Airway epithelial cell (primary cell): ENCODE measurements around the gene TMEM219. TPM values are rescaled to one million over a fixed set of nuclear protein-coding genes. Genes with fewer than 3 reads are reported as not detected.

ENCODE experiments used
- total RNA-seq: library from RNA; depleted of rRNA; stranded (reverse); fragments of >200 nt; gene quantifications from 2 replicates; pipeline ENCODE4 v1.2.3, GENCODE V29; 2015

Gene TMEM219, protein sequence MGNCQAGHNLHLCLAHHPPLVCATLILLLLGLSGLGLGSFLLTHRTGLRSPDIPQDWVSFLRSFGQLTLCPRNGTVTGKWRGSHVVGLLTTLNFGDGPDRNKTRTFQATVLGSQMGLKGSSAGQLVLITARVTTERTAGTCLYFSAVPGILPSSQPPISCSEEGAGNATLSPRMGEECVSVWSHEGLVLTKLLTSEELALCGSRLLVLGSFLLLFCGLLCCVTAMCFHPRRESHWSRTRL
- 86.8 and 109 TPM in 2 replicates for total RNA-seq

DNA sequence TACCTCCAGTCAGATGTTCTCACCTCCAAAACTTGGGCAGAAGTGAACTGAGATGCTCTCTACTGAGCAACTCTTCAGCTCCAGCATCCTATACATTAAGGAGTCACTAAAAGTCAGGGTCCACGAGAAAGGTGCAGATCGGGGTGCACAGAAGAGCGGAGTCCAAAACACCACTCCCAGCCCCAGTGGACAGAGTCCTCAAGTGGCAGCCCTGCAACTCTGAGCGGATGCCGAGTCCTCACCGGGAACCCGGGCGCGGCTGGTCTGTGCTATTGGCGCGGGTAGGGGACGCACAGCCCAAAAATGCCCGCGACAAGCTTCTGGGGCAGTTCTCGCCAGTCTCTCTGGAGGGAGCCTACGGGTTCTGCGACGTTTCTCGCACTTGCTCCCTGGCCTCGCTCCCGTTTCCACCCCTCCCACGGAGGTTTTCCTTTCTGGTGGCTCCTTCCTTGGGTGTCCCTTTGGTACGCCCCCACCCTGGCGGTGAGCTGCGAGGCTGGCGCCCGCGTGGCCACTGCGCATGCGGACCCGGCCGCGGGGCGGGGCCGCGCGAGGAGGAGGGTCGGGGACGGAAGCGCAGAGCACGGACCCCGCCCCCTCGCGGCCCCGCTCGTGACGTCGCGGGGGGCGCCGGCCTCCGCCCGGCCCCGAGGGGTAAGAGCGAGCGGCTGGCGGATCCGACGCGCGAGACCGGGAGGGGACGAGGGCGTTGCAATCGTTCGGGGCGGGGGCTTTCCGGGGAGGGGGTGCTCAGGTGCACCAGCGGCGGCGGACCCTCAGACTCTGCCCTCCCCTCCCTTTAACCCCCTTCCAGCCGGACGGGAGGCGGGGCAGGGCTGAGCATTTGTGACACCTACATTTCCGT is at the start of gene TMEM219:
Gene TMEM219, plus strand, starts transcription at position 601 of the 865 bp plus-strand sequence. CDS start 1,065 bp downstream, outside the sequence.

GRCh38 chr16:29925781-29926710 is 35.8 kb upstream of the TMEM219 start, which contains the start of gene KCTD13:
KCTD13 (minus strand) TSS chr16:29926226; CDS start chr16:29926033, 193 bp downstream.

GRCh38 chr16:29973384-29974246 is 11.7 kb downstream of the TMEM219 start, which contains the start of gene TAOK2:
TAOK2 (plus strand) TSS chr16:29973868; CDS start chr16:29977773, 3,905 bp downstream.

GRCh38 chr16:29995324-29995910 is 33.5 kb downstream of the TMEM219 start, which contains the start of gene HIRIP3:
HIRIP3 (minus strand) TSS chr16:29995617; CDS start chr16:29995605, 12 bp downstream.

GRCh38 chr16:29995911-29996765 is 34.3 kb downstream of the TMEM219 start, which contains the start of gene INO80E:
INO80E (plus strand) TSS chr16:29996241; CDS start chr16:29996311, 70 bp downstream.

DNA sequence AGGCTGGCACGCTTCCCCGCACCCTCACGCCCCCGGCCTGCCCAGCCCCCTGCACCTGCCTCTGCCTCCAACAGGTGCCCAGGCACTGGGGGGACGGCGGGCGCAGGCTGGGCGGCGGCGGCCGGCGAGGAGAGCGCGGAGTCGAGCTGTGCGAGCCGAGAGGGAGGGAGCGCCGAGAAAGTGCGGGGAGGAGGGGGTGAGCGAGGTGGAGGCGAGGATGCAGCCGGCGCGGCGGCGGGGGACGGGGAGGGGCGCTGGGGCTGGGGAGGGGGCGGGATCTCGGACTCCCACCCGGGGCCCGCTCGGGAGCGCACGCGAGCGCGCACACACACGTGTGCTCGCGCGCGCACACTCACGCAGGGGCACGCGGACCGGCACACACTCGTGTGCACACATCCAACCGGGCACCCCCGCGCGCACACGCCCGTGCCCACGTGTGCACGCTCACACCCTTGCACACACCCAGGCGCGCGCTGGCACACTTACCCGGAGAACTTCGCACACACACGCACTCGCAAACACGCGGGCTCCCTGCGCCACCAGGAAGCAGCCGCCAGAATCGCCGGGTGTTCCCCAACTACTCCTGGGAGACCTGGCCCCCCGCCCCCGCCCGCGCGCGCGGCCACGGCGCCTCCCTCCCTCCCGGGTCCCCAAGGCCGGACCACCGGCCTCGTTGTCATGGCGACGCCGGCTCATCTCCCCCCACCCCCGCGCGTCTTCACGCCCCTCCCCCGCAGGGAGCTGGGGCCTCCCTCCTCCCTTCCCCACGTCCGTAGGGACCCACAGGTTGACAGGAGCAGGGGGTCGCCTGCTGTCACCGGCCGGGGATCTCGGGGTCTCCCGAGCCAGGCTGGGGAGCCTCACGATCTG is 49.2 kb downstream of the TMEM219 start, which contains the start of gene DOC2A:
Gene DOC2A, minus strand, starts transcription at position 184 of the 870 bp plus-strand sequence. CDS start 805 bp downstream, outside the sequence.

Other genes with a start within 250 kb of the TMEM219 start
- gene C16orf54, start 216.1 kb upstream of the TMEM219 start, total RNA-seq = not detected in 2 replicates
- not detected in 2 replicates for gene ZG16, start 183.8 kb upstream of the TMEM219 start, total RNA-seq
- 51.3 and 68.9 TPM in 2 replicates for gene KIF22, start 171.3 kb upstream of the TMEM219 start, total RNA-seq
- 160 and 240 TPM in 2 replicates for gene MAZ, start 155.6 kb upstream of the TMEM219 start, total RNA-seq
- not detected in 2 replicates for gene PRRT2, start 149.9 kb upstream of the TMEM219 start, total RNA-seq
- 49.9 and 54.9 TPM in 2 replicates for gene PAGR1, start 145.9 kb upstream of the TMEM219 start, total RNA-seq
- 91.0 and 99.4 TPM in 2 replicates for gene MVP, start 141.6 kb upstream of the TMEM219 start, total RNA-seq
- gene CDIPT, start 98.9 kb upstream of the TMEM219 start, total RNA-seq = 56.8 and 68.1 TPM in 2 replicates
- gene SEZ6L2, start 62.5 kb upstream of the TMEM219 start, total RNA-seq = 9.9 and 11.2 TPM in 2 replicates
- 5.4 and 9.3 TPM in 2 replicates for gene ASPHD1, start 61.6 kb upstream of the TMEM219 start, total RNA-seq
- 9.0 and 11.5 TPM in 2 replicates for gene KCTD13, start 35.9 kb upstream of the TMEM219 start, total RNA-seq
- 37.1 and 37.2 TPM in 2 replicates for gene TAOK2, start 11.8 kb downstream of the TMEM219 start, total RNA-seq
- 7.5 and 8.9 TPM in 2 replicates for gene HIRIP3, start 33.5 kb downstream of the TMEM219 start, total RNA-seq
- gene INO80E, start 34.2 kb downstream of the TMEM219 start, total RNA-seq = 49.0 and 66.1 TPM in 2 replicates
- gene DOC2A, start 48.9 kb downstream of the TMEM219 start, total RNA-seq = 0.71 TPM in 1 of 2 replicates, not detected in the other
- not detected in 2 replicates for gene C16orf92, start 61.1 kb downstream of the TMEM219 start, total RNA-seq
- gene TLCD3B, start 69.2 kb downstream of the TMEM219 start, total RNA-seq = 0.14 TPM in 1 of 2 replicates, not detected in the other
- gene ALDOA, start 103.7 kb downstream of the TMEM219 start, total RNA-seq = 2,269 and 2,487 TPM in 2 replicates
- 87.6 and 119 TPM in 2 replicates for gene PPP4C, start 113.9 kb downstream of the TMEM219 start, total RNA-seq
- 1.2 and 3.3 TPM in 2 replicates for gene TBX6, start 129.8 kb downstream of the TMEM219 start, total RNA-seq
- gene YPEL3, start 134.1 kb downstream of the TMEM219 start, total RNA-seq = 16.1 and 21.9 TPM in 2 replicates
- gene GDPD3, start 151.5 kb downstream of the TMEM219 start, total RNA-seq = 4.4 and 7.9 TPM in 2 replicates
- 62.0 and 62.1 TPM in 2 replicates for gene MAPK3, start 161.1 kb downstream of the TMEM219 start, total RNA-seq
- gene CORO1A, start 221.5 kb downstream of the TMEM219 start, total RNA-seq = 16.2 and 18.6 TPM in 2 replicates
- 254 and 612 TPM in 2 replicates for gene BOLA2B, start 231.6 kb downstream of the TMEM219 start, total RNA-seq
- gene SLX1A, start 231.8 kb downstream of the TMEM219 start, total RNA-seq = 38.1 and 64.8 TPM in 2 replicates
- gene SULT1A3, start 237.2 kb downstream of the TMEM219 start, total RNA-seq = 0.98 and 7.1 TPM in 2 replicates